HG03175 (cell line): ENCODE results near the gene CHD8.
A peak's percentile ranks its signal among the peaks of the same experiment; 100 is the strongest.

Source experiments
- ATAC-seq: cut with Tn5 transposase; IDR thresholded peaks from one replicate; pipeline ENCODE4 v1.9.1; 2021; ENCODE audit warnings: mild to moderate bottlenecking, moderate library complexity; ENCODE audit not compliant: unreplicated experiment

CHD8 gene

DNA sequence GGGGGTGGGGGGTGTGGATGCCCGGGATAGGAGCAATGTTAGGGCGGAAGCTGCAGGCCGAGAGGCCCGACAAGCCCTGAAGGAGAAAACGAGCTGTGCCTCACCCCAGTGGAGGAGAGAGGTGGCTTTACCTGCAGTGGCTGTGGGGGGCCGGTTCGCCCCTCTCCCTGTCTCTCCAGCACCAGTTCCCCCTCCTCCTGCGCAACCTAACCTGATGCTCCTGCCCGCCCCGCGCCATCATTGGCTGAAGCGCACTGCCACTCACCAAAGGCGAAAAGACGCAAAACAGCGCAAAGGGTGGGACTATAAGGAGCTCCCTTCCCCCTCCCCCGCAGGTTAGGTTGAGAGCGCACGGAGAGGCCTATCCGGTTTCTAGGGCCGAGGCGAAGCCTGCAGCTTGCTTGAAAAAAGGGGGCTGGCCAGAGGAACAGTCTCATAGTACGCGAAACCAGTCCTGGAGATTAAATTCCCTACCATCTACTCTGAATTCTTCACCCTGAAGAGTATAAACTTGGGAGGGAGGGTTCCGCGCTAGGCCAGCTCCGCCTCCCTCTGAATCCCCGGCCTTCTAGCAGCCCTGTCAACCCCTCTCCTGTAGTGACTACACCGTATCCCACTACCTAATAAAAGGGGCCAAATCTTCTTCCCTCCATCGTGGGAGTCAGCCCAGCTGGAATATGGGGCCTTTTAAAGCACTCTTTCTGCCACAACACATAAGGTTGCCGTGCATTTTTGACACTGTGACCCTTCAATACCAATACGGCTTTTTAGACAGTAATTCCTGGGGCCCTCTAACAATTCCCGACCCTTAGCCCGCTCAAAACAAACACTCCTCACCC, 18.6 kb downstream of the CHD8 start:
- ATAC-seq = peak; percentile 99

DNA sequence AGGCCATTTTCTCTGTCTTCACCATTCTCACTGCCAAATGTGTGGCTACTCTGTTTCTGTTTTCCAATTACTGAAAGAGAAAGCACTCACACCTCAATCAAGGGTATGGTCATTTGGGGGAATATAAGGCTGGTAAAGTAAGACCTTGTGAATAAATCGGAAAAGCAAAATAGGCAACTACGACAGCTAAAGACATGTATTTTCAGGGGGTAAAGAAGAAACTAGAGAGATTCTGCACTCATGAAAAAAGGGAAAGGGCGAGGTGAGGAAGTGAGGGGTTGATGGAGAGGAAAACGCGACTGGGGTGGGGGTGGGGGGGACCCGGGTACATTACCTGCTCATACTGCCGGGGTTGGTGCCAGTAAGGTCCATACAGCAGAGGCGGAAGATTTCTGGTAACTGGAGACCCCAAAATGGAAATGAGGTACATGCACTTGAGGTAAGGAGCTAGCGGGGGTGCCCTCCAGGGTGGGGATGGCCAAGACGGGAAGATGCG, 19.3 kb downstream of the CHD8 start:
- no peak for ATAC-seq

- no peak for ATAC-seq
These were observed 24.8 kb downstream of the CHD8 start for GRCh38 chr14:21431126-21431525.

GRCh38 chr14:21428930-21429329, 27.0 kb downstream of the CHD8 start:
- ATAC-seq = no peak

DNA sequence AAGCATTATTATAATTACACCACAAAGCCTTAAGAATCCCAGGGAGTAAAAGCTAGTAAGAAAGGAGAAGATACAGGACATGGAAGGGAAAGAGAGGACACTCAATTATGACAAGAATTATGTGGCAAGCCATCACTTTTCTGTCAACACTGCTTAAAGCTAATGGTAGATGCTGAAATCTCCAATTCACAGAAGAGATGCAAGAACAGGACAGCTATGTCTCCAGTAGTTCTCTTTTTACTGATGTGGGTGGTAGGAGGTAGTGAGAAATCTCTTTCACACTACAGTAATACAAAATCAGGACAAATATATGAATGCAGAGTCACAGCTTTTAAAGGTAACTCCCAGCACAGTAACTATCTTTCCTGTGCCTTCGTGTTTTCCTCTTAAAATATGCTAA, 29.2 kb downstream of the CHD8 start:
- no peak for ATAC-seq

DNA sequence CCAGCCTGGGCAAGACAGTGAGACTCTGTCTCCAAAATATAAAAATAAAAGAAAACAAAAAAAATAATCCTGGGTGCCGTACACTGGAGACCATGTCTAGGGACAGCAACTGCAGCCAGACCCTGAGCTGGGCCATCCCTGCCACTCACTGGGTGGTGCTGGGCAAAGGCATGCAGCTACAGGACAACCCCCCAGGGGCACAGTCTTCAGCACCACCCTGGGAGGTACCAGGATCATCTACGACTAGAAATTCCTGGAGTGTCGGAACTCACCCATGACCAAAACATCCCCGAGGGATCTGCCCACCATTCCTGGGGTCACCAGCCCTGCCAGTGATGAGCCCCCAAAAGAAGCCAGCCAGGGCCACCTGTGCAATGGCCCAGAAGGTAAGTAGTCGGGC, 36.4 kb downstream of the CHD8 start:
- no peak for ATAC-seq

- ATAC-seq = no peak
These were observed 40.6 kb downstream of the CHD8 start for GRCh38 chr14:21415329-21415728.

DNA sequence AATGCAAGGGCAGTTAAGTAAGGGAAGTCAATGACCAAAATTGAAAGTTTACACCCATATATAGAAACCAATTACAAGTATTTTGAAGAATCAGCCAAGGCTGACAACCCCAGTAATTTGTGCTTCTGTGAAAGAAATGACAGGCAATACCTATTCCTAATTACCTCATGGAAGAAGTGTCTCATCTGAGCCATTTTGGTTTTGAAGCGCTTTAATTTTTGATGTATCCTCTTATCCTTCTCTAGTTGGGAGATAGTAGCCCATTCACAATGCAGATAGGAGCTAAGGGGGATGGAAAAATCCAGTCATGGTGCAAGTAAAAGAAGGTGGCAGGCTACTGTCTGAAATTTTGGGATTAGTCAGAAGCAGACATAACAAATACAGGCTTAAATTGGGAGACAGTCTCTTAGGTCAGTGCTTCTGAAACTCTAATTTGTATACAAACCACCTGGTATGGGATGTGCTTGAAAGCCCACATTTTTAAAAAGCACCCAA, 41.7 kb downstream of the CHD8 start:
- ATAC-seq = no peak

DNA sequence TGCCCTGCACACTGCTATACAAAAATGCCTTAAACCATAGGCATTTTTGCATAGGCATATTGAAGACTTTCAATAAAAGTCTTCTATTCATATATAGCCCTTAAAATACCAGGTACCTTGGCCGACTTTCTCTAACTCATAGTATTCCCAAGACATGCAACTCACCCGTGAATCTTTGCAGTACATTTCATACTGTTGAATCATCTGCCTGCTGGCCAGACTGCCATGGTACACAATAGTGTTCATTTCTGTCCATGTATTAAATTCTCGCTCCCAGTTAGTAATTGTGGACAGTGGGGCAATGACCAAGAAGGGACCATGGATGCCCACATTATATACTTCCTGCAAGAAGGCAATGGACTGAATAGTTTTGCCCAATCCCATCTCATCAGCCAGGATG, 47.8 kb downstream of the CHD8 start:
- ATAC-seq = no peak

- ATAC-seq = no peak
These were observed 49.7 kb downstream of the CHD8 start for GRCh38 chr14:21406213-21406612.

GRCh38 chr14:21405097-21405496, 50.8 kb downstream of the CHD8 start:
- no peak for ATAC-seq

DNA sequence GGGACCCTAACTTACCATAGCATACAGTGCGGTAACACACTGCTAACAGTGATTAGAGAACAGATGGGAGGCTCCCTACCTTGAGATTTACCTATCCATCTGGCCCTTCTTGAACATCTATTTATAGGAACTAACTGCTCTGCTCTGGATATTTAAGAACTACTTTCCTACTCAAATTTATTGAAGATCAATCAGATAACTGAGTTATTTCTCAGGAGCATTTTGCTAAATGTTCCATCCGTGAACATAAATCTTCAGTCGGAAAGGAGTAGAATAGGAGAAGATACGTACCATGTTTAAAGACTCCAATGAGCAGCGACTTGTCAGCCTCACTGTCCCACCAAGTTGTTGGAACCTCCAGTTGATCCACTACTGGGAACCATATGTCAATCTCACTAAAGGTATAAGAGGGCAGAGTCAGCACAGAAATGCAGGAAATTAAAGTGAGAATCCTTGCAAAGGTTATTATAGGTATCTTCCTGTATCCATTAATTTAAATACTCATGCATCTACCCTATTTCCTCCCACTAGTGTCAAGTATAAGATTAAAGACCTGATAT, 56.5 kb downstream of the CHD8 start:
- ATAC-seq = no peak

- no peak for ATAC-seq
These were observed 57.0 kb downstream of the CHD8 start for GRCh38 chr14:21398901-21399300.

GRCh38 chr14:21395450-21395849, 60.5 kb downstream of the CHD8 start:
- no peak for ATAC-seq

DNA sequence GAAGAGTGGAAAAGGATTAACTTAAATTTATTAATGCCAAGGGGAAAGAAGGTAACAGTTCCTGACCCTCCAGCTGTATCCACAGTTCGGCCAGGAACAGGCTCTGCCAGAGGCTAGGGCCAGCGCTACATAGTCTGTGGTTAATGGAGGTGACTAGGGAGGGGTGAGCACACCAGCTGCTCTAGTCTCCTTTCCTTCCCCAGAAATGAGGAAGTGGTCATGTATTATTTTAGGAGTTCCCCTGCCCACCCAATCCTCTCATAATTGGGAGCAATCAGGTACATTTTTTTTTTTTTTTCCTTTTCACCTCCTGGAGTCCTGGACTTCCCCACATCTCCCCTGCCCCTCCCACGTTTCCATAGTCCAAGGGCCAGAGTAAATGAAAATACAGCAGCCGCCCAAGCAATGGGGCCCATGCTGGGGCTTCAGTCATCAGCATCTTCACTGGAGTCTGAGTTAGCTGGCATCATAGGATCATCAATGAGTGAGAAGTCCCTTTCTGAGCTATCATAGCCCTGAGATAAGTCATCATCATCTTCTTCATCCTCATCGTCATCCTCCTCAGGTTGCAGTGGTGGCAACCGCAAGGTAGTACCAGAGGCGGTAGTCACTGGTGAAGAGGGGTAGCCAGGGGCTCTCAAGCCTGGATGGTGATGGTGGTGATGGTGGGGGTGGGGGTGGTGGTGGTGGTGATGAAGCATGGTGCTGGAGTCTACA, 70.6 kb downstream of the CHD8 start:
- ATAC-seq = no peak

- ATAC-seq = no peak
These were observed 71.5 kb downstream of the CHD8 start for GRCh38 chr14:21384494-21384851.

GRCh38 chr14:21383848-21384493, 72.0 kb downstream of the CHD8 start, which contains the start of gene SUPT16H:
Gene SUPT16H, minus strand, starts transcription at chr14:21384019. Its CDS starts 92 bp downstream, at chr14:21383927.
- ATAC-seq = peak; percentile 92

GRCh38 chr14:21382886-21383847, 72.8 kb downstream of the CHD8 start:
- peak; percentile 27 for ATAC-seq

GRCh38 chr14:21382095-21382494, 73.8 kb downstream of the CHD8 start:
- ATAC-seq = no peak

- no peak for ATAC-seq
These were observed 76.6 kb downstream of the CHD8 start for GRCh38 chr14:21379338-21379737.
